Cardiac fibroblast (primary cell): ENCODE measurements around the gene NARF.

Experiments
- DNase-seq, 2 donors: peaks; one replicate each; pipeline versions ENCODE4 v3.0.0 to v3.0.0-alpha.2; 2010; ENCODE audit warnings: low read depth in 2 of 2
- H3K4me3 ChIP-seq, 2 donors: replicated peaks in 1 of 2; 1 replicate in 1 of 2; 2 replicates in 1 of 2; pipeline ENCODE4 v1.5.1; 2011; ENCODE audit warnings: low read depth in 2 of 2, low read length in 2 of 2, mild to moderate bottlenecking in 2 of 2, moderate library complexity in 1 of 2
- TF ChIP-seq, protein P1 (sequence below): IDR thresholded peaks from one replicate; pipeline ENCODE4 v1.5.1; 2011; ENCODE audit warnings: low read depth, mild to moderate bottlenecking, low read length, inconsistent platforms

Gene NARF

DNA sequence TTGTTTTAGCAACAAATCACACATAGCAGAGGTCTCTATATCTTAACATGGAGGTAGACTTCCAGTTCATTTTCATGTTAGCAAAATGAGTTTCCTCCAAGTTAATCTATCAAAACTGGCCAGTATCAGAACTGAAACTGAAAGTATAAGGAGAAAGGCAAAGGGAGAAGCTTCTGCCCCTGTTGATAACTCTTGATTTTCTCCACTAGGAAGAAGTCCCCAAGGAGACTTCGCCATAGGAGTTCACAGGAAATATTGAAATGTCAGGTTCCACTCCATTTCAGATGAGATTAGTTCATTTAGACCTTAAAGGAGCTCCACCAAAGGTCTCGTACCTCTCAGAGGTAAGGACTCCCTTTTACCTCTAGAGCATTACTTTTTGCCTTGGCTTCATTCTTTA, 39.0 kb upstream of the NARF start:
- TF ChIP-seq, protein P1, sequence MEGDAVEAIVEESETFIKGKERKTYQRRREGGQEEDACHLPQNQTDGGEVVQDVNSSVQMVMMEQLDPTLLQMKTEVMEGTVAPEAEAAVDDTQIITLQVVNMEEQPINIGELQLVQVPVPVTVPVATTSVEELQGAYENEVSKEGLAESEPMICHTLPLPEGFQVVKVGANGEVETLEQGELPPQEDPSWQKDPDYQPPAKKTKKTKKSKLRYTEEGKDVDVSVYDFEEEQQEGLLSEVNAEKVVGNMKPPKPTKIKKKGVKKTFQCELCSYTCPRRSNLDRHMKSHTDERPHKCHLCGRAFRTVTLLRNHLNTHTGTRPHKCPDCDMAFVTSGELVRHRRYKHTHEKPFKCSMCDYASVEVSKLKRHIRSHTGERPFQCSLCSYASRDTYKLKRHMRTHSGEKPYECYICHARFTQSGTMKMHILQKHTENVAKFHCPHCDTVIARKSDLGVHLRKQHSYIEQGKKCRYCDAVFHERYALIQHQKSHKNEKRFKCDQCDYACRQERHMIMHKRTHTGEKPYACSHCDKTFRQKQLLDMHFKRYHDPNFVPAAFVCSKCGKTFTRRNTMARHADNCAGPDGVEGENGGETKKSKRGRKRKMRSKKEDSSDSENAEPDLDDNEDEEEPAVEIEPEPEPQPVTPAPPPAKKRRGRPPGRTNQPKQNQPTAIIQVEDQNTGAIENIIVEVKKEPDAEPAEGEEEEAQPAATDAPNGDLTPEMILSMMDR: no peak
- H3K4me3 ChIP-seq: no peak overlapping the region
- peak in 1 of 2 donors; percentile 8 for DNase-seq

DNA sequence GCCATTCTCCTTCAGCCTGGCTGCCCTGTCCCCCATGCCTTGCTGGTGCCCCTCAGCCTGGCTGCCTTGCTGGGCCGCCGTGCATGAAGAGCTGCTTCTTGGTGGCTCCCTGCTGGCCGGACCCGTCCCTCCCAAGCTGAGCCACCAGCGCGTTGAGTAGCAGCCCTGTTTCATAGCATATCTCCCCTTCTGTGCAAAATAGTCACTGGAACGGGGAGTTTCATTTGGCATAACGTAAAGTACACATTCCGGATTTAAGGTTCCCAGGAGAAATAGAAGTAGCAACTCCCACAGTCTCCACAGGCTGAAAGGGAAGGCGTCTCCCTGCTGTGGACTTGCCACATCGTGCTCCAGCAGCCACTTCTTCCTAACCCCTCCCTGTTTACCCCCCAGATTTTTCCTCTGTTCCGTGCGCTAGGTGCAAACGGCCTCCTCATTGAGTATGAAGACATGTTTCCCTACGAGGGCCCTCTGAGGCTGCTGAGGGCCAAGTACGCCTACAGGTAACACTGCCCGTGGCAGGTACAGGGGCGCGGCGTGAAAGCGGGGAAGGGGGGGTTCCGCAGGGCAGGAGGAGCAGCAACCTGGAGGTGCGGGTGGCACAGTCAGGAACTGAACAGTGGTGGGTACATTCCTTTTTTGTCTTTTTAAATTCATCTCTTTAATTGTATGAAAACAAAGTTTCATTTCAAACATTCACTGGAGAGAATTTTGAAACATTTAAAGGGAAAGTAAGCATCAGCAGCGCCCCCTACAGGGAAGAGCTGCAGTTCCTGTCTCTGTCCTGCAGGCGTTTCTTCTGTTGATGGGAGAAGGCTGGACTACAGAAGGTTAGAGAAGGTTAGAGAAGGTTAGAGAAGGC, 34.3 kb upstream of the NARF start:
- peak; percentile 54 to 72 for DNase-seq
- H3K4me3 ChIP-seq: no peak overlapping the region
- TF ChIP-seq, protein P1: peak; percentile 76

DNA sequence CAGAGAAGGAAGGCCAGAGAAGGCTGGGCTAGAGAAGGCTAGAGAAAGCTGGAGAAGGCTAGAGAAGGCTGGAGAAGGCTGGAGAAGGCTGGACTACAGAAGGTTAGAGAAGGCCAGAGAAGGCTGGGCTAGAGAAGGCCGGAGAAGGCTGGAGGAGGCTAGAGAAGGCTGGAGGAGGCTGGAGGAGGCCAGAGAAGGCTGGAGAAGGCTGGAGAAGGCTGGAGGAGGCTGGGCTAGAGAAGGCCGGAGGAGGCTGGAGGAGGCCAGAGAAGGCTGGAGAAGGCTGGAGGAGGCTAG, 33.7 kb upstream of the NARF start:
- TF ChIP-seq, protein P1: no peak
- H3K4me3 ChIP-seq: no peak overlapping the region
- DNase-seq: no peak

DNA sequence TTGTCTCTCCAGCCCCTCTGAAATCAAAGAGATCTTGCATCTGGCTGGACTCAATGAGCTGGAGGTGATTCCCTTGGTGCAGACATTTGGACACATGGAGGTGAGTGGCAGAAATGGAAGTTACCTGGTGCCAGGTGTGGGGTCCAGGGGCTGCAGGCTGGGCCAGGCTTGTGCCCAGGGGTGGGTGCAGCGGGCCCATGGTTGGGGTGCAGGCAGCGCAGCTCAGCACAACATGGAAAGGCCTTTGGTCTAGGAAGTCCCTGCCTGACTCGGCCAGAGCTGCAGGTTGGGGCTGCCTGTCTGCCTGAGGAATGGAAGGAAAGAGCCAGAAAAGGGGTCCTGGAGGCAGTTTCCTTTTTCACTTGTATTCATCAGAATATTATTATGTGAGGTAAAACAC, 30.0 kb upstream of the NARF start:
- H3K4me3 ChIP-seq: no peak overlapping the region
- TF ChIP-seq, protein P1: no peak
- DNase-seq: no peak

DNA sequence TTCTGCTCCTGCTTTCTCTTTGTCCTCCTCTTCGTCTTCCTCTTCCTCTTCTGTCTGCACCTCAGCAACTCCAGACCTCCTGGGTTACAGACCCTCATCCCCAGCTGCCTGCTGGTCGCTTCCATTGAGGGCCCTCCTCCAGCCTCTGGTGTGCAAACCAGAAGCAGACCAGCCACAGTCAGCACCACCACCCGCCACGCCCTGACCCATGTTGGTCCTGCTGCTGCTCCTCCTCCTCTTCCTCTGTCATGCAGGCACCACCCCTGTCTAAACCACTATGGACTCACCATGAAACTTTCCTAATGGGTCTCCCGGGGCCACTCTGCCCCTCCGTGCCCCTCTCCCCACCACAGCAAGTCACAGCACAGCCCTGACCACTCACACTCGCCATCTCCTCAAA, 28.7 kb upstream of the NARF start:
- TF ChIP-seq, protein P1: no peak
- H3K4me3 ChIP-seq: no peak overlapping the region
- no peak for DNase-seq

DNA sequence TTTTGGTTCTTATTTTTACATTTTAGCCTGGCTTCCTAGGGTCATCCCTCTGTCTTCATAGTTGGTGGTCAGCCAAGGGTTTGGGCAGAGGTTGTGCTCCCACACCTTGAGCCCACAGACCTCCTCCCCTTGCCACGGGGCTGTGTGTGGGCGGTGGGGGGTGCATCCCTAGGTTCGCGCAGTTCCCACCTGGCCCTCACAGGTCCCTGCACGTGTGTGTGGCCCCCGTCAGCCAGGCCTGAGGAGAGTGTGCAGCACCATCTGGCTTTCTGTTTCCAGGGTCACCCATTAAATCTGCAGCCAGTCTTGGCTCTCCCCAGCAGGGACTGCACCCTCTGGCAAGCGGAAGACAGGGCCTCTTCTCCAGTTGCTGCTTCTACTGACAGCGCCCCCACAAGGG, 26.5 kb upstream of the NARF start:
- TF ChIP-seq, protein P1: no peak
- DNase-seq: no peak
- H3K4me3 ChIP-seq: no peak overlapping the region
